COLO668 (cell line): ENCODE results near the gene UCP2.
"Not testable (repeated sequence)": the region's sequence is repeated elsewhere in the genome, so short reads cannot be mapped to it uniquely, and the experiment has no call there.

Experiments used
- DNase-seq: peaks from one replicate; lab custom pipeline; 2025; ENCODE audit not compliant: unreplicated experiment; lab: John Stamatoyannopoulos, UW

UCP2 gene

DNA sequence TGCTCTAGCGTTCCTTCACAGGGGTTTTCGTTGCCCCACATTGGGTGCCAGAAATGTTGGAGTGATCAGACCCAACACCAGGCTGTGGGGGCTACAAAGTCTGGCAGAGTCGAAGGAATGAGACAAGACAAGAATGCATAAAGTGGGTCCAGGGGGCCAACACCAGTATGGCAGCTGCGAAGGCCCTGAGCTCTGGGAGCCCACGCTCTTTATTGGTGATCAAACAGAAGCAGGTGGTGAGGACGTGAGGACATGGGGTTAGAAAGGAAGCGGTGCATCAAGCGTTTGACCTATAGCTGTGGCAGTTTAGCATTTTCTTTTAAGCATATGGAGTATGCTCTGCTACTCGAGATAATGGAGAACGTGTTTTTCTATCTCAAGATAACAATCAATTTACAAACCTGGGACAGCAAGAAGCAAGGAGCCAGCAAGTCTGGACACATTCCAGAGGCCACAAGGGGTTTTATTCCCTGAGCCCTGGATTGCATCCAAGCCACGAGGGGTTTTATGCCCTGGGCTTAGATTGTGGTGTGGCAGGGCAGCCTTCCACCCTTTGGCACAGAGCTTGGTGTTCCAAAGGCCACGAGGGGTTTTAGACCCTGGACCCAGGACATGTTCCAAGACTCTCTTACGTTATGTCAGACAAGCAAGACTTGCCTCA lies 35.7 kb downstream of the UCP2 start:
- no peak for DNase-seq

DNA sequence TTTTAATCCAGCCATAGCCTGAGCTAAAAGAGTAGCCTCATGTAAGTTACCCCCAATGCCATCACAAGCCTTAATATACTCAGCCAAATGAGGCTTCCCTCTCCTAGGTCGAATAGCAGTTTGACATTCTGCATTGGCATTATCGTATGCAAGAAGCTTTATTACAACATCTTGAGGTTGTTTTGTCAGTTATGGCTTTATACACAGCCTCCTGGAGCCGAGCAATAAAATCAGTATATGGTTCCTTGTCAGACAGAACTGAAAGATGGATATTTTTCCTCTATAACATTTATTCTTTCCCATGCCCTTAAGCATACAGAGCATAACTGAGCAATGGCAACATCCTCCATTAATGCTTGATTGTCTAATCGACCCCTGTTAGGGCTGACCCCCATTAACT lies 37.2 kb downstream of the UCP2 start:
- DNase-seq, result no peak

DNA sequence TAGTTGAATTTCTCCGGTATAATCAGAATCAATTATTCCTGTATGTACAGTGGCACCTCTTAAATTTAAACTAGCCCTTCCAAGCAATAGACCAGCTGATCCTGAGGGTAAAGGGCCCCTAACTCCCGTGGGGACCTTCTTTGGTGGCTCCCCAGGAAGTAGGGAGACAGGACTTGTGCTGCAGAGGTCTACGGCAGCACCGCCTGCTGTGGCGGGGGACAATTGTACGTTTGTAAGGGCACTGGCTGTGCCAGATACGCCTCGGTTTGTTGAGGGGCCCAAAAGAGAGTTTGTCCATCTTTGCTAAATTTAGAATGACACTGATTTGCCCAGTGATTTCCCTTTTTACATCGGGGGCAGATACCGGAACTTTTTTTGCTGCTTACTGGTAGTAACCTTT lies 37.7 kb downstream of the UCP2 start:
- no peak for DNase-seq

DNA sequence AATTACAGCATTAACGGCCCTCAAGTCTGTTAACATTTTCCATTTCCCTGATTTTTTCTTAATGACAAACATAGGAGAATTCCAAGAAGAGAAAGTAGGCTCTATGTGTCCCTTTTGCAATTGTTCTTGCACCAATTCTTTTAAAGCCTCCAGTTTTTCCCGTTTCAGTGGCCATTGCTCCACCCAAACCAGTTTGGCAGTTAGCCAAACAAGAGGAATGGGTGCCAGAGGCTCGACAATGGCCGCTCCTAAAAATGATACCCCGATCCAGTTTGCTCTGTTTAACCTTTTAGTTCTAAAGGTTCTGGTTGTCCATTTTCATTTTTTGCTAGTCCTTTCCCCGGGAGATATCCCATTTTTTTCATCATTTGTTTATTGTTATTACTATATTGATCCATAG lies 38.6 kb downstream of the UCP2 start:
- DNase-seq, result no peak

DNA sequence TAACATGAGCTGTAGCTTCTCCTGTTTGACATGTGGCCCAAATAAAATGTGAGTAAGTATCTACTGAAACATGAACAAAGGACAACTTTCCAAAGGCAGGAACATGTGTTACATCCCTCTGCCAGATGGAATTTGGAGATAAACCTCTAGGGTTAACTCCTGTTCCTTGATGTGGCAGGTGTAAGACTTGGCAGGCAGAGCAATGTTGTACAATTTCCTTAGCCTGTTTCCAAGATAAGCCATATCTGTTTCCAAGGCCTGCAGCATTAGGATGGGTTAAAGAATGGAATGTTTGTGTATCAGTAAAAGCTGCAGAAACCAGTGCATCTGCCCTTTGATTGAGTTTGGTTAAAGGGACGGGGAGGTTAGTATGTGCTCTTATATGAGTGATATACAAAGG lies 40.6 kb downstream of the UCP2 start:
- DNase-seq, result no peak

DNA sequence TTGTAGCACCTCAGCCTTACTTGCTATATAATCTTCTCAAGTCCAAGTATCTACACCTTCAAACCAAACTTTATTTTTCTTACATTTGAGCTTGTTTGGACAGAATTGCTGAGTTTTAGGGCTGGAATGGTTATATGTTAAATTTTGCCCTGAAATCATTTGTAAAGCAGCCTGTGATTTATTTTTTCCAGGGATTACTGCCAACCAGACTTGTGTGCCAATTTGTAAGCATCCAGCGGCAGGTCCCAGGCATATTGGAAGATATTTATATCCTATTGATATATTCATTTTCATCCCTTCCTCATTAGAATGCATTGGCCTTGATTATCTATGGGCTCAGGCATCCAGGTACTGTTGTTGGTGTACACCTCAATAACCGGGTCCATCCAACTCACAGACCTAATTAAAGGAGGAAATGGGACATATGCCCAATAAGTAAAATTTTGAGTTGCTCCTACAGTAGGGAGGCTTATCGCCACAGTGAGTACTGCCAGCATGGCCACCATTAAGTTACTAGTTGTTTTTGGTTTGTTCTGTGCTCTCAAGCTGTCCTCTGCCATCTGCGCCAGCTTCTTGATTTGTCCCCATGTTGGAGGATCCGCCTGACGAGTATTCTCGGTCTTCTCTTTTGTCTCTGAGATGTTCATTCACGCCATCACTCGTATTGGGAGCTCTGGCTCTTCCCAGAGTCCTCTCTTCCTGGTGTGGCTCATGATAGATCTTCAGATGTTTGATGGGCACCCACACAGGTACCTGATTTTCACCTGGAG lies 41.7 kb downstream of the UCP2 start:
- no peak for DNase-seq

DNA sequence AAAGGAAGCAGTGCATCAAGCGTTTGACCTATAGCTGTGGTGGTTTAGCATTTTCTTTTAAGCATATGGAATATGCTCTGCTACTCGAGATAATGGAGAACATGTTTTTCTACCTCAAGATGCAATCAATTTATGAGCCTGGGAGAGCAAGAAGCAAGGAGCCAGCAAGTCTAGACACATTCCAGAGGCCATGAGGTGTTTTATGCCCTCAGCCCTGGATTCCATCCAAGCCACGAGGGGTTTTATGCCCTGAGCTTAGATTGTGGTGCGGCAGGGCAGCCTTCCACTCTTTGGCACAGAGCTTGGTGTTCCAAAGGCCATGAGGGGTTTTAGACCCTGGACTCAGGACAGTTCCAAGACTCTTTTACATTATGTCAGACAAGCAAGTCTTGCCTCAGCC lies 43.5 kb downstream of the UCP2 start:
- DNase-seq, result no peak

DNA sequence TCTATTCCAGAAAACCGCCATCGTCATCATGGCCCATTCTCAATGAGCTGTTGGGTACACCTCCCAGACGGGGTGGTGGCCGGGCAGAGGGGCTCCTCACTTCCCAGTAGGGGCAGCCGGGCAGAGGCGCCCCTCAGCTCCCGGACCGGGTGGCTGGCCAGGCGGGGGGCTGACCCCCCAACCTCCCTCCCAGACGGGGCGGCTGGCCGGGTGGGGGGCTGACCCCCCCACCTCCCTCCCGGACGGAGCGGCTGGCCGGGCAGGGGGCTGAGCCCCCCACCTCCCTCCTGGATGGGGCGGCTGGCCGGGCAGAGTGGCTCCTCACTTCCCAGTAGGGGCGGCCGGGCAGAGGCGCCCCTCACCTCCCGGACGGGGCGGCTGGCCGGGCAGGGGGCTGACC lies 46.6 kb downstream of the UCP2 start:
- not testable (repeated sequence) for DNase-seq

DNA sequence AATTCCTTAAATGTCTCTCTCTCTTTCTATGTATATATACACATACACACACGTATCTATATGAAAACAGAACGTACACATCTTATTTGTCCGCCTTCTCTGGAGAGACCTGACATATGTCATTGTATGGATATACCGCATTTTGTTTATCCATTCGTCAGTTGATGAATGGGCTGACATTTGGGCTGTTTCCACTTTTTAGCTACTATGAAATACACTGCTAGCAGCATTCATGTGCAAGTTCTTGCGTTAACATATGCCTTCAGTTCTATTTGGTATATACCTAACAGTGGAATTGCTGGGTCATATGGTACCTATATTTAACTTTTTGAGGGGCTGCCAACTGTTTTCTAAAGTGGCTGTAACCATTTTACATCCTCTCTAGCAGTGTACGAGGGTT lies 49.9 kb downstream of the UCP2 start:
- DNase-seq, result no peak

DNA sequence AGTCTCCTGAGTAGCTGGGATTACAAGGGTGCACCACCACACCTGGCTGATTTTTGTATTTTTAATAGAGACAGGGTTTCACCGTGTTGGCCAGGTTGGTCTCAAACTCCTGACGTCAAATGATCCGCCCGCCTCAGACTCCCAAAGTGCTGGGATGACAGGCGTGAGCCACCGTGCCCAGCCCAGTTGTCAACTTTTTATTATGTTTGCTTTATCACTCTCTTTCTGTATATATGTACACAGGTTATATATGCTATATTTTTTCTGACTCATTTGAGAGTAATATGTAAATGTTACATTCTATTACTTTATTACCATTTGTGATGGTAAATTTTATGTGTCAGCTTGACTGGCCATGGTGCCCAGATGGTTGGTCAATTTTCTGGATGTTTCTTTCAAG lies 50.7 kb downstream of the UCP2 start:
- no peak for DNase-seq

DNA sequence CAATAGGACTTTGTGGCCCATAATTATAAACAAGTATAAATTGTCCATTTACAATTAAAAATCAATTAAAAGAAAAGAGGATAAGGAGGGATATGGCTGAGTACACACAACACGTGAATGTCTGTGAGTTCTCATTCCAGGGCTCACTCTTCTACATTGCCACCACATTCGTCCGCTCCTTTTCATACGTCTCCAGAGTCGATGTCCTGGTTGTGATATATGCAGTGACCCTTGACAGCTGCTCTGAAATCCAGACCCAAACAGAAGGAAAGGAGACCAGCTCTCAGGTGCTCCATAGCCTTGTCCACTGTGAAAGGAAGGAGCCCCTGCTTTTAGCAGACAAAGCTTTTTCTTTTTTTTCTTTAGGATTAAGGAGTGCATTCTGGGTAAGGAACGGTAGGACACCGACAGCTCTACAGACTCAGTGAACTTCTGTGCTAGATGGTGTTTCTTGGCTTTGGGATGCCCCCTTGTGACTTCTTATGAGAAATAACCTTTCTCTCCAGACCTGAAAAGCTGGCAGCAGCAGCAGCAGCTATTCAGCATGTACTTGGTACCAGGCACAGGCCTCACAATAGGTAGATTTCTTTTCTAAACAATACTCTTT lies 51.5 kb downstream of the UCP2 start:
- no peak for DNase-seq

DNA sequence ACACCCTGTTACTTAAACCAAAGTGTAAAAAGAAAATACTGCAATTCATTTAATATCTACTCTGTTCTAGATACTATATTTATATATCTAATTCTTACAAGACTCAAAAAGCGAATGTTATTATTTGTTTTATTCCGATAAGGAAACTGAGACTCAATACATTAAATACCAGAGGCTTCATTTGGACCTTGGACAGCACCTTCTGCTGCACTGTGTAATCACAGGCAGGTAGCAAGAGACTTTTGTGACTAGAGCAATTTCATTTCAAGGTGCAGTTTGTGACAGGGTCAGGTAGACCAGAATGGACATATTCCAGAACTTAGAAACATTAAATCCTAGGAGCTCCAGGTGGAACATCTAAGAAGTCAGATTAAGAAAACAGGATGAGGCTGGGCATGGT lies 53.3 kb downstream of the UCP2 start:
- no peak for DNase-seq
